GM11168 (cell line): ENCODE results near the gene SIGLEC7.
"Not testable (repeated sequence)": the region's sequence is repeated elsewhere in the genome, so short reads cannot be mapped to it uniquely, and the experiment has no call there.

Experiments used
- in situ Hi-C: fragments of 300-500 bp; cut with MboI; formaldehyde crosslinking; loops from one replicate; pipeline ENCODE4 v1.12.0; 2022; ENCODE audit warnings: low sequenced_read_pairs; ENCODE audit not compliant: unreplicated experiment

SIGLEC7 gene

DNA sequence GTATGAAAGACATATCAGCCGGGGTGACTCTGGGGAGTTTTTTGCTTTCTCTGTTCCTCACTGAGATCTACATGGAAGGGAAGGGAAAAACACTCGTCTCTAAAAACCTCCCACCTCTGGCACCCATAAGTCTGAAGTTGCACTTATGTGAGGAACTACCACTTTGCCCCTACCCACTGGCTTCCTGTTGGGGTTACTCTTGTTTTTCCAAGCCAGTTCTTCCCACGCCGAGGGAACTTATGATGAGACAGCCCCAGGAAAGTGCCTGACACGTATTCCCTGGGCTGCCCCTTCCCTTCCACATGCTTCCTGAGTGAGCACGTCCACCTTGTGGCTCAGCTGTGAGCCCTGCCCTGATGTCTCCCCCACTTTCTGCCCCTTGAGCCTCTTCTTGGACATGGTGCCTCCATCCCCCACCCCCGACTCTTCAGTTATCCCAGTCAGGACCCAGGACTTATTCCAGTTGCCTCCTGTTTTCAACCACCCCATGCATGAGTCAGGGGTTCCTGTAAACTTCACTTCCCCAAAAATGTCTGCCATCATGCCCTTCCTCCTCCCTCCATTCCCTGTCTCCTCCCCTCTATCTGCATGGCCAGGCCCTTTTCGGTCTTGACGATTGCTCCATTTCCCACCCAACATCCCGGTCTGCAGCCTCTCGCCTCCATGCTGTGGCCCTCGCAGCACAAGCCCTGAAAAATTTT, 5.1 kb upstream of the SIGLEC7 start:
- in situ Hi-C loops, result no loop called here

DNA sequence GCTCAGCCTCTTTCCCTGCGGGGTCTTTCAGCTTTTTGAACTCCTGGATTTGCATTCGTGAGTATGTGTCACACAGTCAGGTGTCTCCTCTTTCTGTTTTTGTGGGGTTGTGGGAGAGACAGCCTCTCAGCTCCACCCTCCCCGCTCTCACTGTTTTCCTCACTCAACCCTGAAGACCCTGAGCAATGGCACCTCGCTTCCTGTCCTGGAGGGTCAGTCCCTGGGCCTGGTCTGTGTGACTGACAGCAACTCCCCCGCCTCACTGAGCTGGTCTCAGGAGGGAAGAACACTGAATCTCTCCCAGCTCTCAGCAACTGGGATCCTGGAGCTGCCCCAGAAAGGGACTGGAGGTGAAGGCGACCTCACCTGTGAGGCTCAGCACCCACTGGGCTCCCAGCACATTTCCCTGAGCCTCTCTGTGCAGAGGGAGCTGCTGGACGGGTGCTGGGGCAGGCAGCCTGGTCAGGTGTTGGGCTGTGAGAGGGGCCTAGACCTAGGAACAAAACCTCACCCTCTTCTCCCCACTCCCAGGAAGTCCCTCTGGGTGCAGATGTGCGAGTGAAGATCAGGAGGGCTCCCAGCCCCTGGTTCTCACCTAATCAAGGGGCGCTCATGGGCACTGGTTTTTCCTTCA, 4.2 kb upstream of the SIGLEC7 start:
- in situ Hi-C loops, result no loop called here

DNA sequence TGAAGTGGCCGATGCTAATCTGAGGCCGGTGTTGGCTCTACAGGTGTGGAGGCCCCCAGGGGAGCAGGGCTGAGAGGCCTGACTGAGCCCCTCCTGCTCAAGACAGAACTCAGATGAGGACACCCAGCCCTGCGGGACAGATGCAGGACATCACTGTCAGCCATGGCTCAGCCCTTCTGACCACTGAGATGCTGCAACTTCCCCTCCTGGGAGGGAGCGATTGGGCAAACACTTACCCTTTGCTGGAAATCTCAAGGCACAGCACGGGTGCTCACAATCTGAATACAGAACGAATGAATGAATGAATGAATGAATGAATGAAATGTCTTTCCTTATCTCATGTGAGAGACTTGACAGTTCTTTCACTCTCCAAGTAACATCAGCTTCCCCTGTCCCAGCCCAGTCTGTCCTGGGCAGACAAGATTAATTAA, 3.5 kb upstream of the SIGLEC7 start:
- in situ Hi-C loops, result no loop called here

DNA sequence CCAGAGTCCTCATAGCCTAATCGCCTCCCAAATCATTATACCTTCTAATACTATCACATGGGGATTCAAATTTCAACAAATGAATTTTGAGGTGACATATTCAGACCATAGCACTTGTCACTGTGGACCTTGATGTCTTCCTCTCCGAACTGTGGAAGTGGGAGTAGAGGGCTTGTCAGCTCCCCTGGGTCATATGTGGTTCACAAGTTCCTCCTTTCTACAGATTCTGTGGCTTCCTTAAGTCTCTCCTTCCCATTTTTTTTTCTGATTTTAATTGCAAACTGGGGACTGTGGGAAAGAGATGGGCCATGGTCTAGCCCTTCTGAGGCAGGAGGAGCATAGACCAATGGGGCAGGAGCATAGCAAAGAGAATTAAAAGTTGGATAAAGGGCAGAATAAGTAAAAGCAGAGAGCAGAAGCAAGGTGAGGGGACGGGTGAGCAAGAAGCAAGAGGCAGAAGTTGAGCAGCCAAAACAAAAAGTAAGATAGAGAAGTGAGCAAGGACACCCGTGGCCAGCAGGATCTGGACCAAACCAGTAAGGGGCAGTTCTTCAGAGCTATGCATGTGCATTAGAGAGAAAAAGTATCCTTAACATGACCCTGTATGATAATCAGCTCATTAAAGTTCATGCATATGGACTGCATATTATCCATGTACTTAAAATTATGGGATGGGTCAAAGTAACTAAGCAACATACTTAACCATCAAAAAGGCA, 2.6 kb upstream of the SIGLEC7 start:
- in situ Hi-C loops, result no loop called here

DNA sequence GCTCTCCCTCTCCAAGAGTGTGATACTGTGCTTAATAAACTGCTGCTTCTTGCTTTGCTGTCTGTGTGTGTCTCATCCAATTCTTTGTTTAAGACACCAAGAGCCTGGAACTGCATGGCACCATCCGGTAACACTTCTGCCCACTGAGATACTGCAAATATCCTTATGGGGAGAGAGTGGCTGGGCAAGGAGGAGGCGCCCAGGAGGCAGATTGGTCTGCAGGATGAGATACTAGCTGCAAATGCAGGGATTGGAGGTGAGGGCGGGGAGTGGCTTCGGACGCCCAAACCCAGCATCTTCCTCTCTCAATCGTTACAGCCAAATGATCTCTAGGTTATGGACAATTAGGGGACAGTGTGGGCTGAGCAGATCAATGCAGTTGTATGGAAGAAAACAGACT, 1.7 kb upstream of the SIGLEC7 start:
- in situ Hi-C loops, result no loop called here

DNA sequence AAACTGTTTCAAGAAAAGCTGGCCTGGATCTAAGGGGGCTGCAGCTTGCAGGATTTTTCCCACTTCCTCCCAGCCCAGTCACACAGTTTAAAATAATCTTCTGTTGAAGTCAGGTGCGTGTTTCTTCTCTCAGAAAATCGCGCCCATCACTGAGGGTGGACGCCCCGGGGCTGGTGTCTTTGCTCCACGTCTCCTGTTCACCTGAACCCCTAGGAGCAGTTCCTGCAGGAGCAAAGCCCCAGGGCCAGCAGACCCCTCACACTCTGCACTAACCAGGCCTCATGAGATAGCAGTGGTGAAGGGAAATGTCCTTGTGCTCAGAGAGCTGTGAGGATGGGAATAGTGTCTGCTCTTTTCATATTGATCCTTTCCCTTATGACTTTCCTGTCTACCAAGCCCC, 920 bp upstream of the SIGLEC7 start:
- in situ Hi-C loops, result no loop called here

DNA sequence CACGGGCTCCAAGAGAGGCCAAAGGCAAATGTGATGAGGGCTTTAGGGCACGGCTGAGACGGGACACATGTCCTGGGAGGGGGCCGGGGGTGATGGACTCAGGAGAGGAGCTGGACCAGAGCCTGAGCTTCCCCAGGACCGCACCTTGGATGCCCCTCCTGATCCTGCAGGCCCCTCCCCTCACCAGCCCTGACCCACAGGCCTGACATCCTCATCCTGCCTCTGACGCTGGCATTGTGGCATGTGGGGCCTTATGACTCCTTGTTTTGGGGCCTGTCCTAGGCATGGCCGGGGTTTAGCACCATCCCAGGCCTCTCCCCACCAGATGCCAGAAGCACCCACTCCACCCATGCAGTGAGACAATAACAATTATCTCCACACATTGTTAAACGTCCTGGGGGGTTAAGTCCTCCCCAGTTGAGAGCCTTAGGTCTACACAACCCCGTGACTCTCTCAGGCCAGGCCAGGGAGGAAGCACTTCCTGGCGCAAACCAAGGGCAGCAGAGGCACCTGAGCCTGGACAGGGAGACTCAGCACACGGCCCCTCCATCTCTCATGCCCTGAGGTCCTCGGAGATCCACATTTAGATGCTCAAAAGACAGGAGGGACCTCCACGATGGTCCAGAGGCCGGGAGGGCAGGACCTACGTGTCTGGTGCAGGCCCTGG, 841 bp downstream of the SIGLEC7 start:
- in situ Hi-C loops, result not testable (repeated sequence)

DNA sequence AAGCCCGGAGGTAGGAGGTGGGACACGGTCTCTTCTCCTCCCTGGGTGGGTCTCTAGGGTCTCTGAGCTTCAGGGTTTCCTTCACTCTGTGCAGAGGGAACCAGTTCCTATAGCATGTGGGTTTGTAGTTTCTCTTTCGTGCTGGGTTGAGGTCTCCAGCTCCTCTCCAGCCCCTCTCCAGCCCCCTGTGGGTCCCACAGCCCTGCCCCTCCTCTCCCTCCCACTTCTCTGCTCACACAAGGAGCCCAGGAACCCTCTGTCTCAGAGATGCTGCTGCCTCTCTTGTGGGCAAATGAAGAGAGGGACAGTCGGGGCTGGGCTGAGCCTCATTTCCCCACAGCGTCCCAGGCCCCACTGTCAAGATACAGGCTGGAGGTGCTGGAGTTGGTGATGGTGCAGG, 1.4 kb downstream of the SIGLEC7 start:
- in situ Hi-C loops, result no loop called here

DNA sequence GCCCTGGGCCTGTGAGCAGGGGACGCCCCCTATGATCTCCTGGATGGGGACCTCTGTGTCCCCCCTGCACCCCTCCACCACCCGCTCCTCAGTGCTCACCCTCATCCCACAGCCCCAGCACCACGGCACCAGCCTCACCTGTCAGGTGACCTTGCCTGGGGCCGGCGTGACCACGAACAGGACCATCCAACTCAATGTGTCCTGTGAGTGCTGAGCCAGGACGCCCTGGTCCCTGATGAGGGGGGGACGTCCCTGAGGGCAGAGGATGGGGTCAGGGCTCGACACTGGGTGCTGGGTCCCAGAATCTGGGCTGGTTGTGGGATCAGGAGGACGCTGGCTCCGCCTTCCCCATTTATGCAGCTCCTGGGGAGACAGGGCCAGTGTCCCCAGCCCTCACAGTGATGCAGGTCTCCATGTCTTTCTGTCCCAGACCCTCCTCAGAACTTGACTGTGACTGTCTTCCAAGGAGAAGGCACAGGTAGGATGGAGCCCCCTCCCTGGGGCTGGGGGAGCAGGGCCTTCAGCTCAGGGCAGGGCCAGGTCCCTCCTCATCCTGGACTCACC, 2.5 kb downstream of the SIGLEC7 start:
- in situ Hi-C loops, result no loop called here

DNA sequence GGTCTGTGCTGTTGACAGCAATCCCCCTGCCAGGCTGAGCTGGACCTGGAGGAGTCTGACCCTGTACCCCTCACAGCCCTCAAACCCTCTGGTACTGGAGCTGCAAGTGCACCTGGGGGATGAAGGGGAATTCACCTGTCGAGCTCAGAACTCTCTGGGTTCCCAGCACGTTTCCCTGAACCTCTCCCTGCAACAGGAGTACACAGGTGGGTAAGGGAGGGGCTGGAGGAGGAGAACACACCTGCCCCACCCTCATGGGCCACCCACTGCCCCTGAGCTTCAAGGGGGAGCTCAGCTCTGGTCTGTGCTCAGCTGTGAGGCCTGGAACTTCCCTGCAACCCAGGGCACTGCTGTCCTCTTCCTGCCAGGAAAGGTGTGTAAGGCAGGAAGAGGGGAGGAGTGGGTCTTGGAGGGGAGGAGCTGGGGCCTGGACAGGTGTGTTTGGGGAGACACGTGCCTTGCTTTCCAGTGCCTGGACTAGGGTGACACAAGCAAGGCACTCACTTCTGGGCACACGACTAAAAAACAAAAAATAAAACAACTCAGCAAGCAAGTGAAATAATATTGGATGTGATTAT, 3.9 kb downstream of the SIGLEC7 start:
- in situ Hi-C loops, result no loop called here

DNA sequence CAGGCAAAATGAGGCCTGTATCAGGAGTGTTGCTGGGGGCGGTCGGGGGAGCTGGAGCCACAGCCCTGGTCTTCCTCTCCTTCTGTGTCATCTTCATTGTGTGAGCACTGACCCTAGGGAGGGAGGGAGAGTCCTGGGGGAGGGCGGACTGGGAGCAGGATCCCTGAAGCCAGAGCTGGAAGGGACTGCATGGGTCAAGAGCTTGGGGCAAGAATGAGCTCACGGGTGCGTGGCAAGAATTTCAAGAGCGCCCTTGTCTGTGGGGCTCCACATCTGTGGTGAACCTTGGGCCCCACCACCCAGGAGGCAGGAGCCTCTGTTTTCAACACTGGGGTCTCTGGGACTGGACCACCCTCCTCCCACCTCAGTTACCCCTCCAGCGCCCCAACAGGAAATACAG, 4.7 kb downstream of the SIGLEC7 start:
- in situ Hi-C loops, result no loop called here

DNA sequence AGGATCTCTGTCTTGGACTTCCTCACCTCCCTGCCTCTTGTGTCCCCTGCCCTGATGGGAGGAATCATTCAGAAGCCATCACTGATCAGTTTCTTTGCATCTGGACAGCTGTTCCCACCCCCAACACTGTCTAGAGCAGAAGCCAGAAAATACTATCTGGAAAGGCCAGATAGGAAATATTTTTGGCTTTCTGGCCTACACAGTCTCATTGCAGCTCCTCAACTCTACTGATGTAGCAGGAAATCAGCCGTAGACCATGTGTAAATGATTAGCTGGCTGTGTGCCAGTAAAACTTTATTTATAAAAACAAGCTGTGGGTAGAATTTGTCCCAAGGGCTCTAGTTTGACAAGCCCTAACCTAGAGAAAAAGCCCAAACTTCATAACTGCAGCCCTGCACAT, 5.6 kb downstream of the SIGLEC7 start:
- in situ Hi-C loops, result no loop called here

DNA sequence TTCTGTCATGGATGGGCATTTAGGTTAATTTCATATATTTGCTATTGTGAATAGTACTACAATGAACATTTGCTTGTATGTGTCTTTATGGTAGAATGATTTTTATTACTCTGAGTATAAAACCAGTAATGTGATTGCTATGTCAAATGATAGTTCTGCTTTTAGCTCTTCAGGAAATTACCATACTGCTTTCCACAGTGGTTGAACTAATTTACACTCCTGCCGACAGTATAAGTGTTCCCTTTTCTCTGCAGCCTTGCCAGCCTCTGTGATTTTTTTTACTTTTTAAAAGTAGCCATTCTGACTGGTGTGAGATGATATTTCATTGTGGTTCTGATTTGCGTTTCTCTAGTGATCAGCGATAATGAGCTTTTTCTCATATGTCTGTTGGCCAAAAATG, 6.5 kb downstream of the SIGLEC7 start:
- in situ Hi-C loops, result no loop called here

DNA sequence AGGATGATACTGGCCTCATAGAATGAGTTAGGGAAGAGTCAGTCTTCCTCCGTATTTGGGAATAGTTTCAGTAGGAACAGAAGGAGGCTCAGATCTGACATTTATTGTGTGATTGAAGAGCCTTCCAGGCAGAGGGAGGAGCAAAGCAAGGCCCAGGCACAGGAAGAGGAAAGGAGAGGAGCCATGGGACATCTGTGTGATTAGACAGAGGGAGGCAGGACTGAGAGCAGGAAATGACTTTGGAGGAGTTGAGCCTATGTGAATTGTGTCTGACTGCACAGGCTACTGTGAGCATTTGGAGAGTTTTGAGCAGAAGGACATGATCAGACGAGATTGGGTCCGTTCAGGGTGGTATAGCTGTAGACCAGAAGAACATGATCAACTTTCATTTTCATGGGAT, 8.5 kb downstream of the SIGLEC7 start:
- in situ Hi-C loops, result no loop called here

DNA sequence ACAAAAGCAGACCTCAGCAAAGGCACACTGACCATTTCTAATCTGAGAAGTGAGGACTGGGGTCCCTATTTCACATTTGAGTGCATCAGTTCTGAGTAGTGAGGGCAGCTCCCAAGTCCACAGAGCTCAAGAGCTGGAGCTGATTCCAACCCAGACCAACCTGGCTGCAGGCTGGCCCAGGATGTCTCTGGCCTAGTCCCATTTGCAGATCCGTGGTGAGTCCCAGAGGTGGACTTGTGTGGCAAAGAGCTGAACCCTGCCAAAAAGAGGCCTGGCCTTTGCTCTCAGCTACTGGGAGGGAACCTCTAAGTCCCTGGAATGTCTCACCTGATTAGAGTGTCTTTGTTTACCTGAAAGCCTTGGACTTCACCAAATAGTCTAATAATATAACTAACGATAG, 14.6 kb downstream of the SIGLEC7 start:
- in situ Hi-C loops, result no loop called here

DNA sequence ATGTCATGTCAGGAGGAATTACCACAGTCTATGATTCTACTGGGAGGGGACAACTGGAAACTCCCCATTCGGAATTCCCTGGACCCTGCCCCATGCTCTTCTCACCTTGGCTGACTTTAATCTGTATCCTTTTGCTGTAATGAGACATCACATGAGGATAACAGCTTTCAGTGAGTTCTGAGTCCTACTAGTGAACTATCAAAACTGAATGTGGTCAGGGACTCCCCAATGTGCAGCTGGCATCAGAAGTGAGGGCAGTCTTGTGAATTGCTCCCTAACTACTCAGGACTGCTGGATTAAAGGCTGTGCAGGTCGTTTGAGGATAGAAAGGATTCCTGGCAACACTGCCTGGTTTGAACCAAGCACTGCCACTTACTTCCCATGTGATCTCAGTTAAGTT, 15.2 kb downstream of the SIGLEC7 start:
- in situ Hi-C loops, result no loop called here

DNA sequence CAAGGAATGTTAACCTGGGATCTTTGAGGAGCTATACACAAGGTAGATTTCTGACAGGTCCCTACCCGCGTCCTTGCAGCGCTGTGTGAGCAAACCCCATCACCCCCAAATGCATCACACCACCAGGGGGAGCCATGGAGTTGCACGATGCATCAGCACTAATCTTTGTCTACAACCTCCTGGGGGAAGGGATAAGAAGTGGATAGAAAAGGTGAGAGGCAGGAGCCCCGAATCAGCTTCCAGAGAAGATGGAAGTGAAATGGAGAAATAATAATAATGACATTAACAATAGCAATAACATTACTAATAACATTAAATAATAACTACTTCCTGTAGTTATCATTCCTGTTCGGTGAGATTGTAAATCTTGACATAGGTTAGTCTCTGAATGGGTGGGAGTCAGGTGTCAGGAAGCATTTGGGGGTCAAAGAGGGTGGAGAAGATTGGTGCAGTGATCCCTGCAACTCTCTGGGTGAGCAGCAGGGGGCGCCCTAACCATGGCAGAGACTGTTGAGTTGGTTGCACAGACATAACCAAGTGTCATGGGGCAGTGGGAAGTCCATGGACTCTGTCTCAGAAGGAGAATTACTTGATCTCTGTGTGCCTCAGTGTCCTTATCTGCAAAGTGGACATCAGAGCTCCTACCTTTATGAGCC, 16.5 kb downstream of the SIGLEC7 start:
- in situ Hi-C loops, result no loop called here

DNA sequence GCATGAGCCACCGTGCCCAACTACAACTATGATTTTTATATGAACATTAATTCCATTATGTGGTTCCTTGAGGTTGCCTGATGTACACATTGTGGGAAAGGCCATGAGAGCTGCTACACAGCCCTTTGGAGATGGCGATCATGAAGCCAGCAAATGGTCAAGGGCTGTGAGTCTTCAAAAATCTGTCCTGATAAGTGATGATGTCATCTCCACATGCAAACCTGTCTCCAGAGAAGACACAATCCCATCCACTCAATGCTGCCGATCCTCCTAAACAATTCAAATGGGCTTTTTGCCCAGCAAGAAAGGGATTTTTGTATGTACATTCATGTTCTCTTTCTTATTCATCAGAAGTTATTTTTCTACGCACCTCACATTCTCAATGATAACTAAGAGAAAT, 17.6 kb downstream of the SIGLEC7 start:
- in situ Hi-C loops, result no loop called here

DNA sequence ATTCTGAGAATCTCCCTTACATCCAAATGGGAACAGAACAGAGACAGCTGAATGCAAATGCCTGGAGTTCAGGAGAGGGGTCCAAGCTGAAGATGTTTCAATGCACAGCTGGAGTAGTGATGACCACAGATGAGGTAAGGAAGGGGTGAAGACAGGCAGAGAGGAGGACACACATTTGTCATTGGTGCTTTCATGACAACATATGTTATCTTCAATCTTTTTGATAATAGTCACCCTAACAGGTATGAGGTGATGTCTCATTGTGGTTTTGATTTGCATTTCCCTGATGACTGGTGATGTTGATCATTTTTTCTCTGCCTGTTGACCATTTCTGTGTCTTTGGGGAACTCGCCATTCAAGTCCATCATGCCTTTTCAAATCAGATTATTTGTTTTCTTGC, 19.2 kb downstream of the SIGLEC7 start:
- in situ Hi-C loops, result no loop called here
